Liver (tissue), 9 donors: ENCODE measurements around the gene EPS8. TPM values are rescaled to one million over a fixed set of nuclear protein-coding genes. Genes with fewer than 3 reads are reported as not detected.

Experiments used
- DNase-seq: peaks from one replicate; pipeline ENCODE4 v3.0.0-alpha.2; 2017; ENCODE audit warnings: low spot score
- H3K27ac ChIP-seq, 2 donors: one replicate each; pipeline ENCODE4 v1.7.0; 2013; ENCODE audit warnings: inconsistent platforms in 2 of 2, low read length in 2 of 2, control low read depth in 1 of 2, low read depth in 1 of 2, mild to moderate bottlenecking in 1 of 2
- H3K27me3 ChIP-seq, 4 donors: one replicate each; pipeline versions ENCODE4 v1.6.1 to v1.7.0; 2013; ENCODE audit warnings: low read length in 3 of 4, inconsistent platforms in 1 of 4, mild to moderate bottlenecking in 1 of 4, moderate library complexity in 1 of 4; ENCODE audit not compliant: control insufficient read depth in 4 of 4, insufficient read depth in 4 of 4
- H3K36me3 ChIP-seq, 4 donors: one replicate each; pipeline versions ENCODE4 v1.6.1 to v1.7.0; 2013; ENCODE audit warnings: low read length in 3 of 4, mild to moderate bottlenecking in 3 of 4, low read depth in 1 of 4, moderate library complexity in 1 of 4; ENCODE audit not compliant: control insufficient read depth in 4 of 4, insufficient read depth in 3 of 4
- H3K4me1 ChIP-seq, 4 donors: one replicate each; pipeline versions ENCODE4 v1.6.1 to v1.7.0; 2013; ENCODE audit warnings: low read length in 3 of 4, mild to moderate bottlenecking in 3 of 4, moderate library complexity in 1 of 4; ENCODE audit not compliant: control insufficient read depth in 4 of 4, insufficient read depth in 4 of 4
- H3K4me3 ChIP-seq, 3 donors: one replicate each; pipeline versions ENCODE4 v1.6.1 to v1.7.0; 2013; ENCODE audit warnings: low read length in 3 of 3, control low read depth in 1 of 3, low read depth in 1 of 3, mild to moderate bottlenecking in 1 of 3
- H3K9ac ChIP-seq, 2 donors: one replicate each; pipeline ENCODE4 v1.7.0; 2013; ENCODE audit warnings: low read length in 2 of 2, mild to moderate bottlenecking in 2 of 2, moderate library complexity in 2 of 2, control low read depth in 1 of 2, low read depth in 1 of 2
- H3K9me3 ChIP-seq, 4 donors: one replicate each; pipeline versions ENCODE4 v1.6.1 to v1.7.0; 2013; ENCODE audit warnings: low read length in 3 of 4; ENCODE audit not compliant: control insufficient read depth in 4 of 4
- CTCF ChIP-seq: fragments of 150-350 bp; IDR thresholded peaks from 2 replicates; pipeline ENCODE4 v1.5.1; 2017; ENCODE audit warnings: improper control_type of control experiment, low read depth, low read length; ENCODE audit not compliant: missing input control
- FOXA2 ChIP-seq: IDR thresholded peaks from 2 replicates; pipeline ENCODE4 v1.6.1; 2016; ENCODE audit warnings: antibody characterized with exemption
- NR2F2 ChIP-seq: IDR thresholded peaks from 2 replicates; pipeline ENCODE4 v1.6.1; 2016; ENCODE audit warnings: antibody characterized with exemption
- RAD21 ChIP-seq, 2 donors: IDR thresholded peaks; 2 replicates each; pipeline ENCODE4 v1.6.1; 2016; ENCODE audit warnings: antibody characterized with exemption in 2 of 2, mild to moderate bottlenecking in 2 of 2
- RXRA ChIP-seq, 2 donors: IDR thresholded peaks; 2 replicates each; pipeline ENCODE4 v1.6.1; 2017 to 2018; ENCODE audit warnings: antibody characterized with exemption in 2 of 2, mild to moderate bottlenecking in 1 of 2
- YY1 ChIP-seq: IDR thresholded peaks from 2 replicates; pipeline ENCODE4 v1.6.1; 2016; ENCODE audit warnings: antibody characterized with exemption, mild to moderate bottlenecking
- WGBS: extraction: QIAGEN DNeasy Blood & Tissue Kit; methylation state at CpG from one replicate; pipeline ENCODE4 v1.1.7; 2013; 5-methylcytosine and 5-hydroxymethylcytosine counted together
- polyA plus RNA-seq, 2 donors: library from polyadenylated mRNA; stranded (reverse) in 1 of 2; unstranded in 1 of 2; fragments of 200-250 nt in 1 of 2; fragments of >200 nt in 1 of 2; fragmentation: Nextera tagmentation in 1 of 2; extraction: Ambion mirVana in 1 of 2; gene quantifications; one replicate each; pipeline versions ENCODE4 v1.2.1 to v1.2.3, GENCODE V29; 2013 to 2015
- total RNA-seq, 2 donors: library from RNA; depleted of rRNA; stranded (reverse); fragments of >200 nt; gene quantifications; one replicate each; pipeline ENCODE4 v1.2.3, GENCODE V29; 2014
- TF ChIP-seq, protein P1 (sequence below): IDR thresholded peaks from 2 replicates; pipeline ENCODE4 v1.6.1; 2016; ENCODE audit warnings: antibody characterized with exemption, mild to moderate bottlenecking
- donor health status: healthy.
- donor health status: healthy.
- donor health status: healthy.
- donor health status: healthy.
- donor health status: healthy.

Gene EPS8
- total and polyA plus RNA-seq, 4 donors: 13.7 to 40.2 (median 15.0) TPM

DNA sequence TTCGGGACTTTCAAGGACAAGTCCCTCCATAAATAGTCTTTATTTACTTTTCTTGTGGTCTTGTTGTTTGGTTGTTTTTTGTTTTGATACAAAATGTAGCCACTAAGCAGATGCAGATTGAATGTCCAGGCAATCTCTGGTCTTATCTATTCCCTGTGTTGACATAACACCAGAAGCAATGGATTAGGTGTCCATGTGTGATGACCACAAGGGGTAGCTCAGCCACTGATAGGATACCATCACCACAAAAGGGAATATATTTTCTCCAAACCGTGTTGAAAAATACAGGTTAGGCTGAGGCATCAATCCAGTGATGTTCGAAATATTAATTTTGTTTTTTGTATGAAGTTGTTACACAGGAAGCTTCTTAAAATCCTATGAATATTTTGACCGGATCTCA lies 196.3 kb downstream of the EPS8 start:
- 68% methylated on average over 4 of the region's 4 CpGs for WGBS
- H3K9me3 ChIP-seq: no peaks in the 10 kb centered on the region
- H3K27ac ChIP-seq: no peak overlapping the region
- TF ChIP-seq, protein P1, sequence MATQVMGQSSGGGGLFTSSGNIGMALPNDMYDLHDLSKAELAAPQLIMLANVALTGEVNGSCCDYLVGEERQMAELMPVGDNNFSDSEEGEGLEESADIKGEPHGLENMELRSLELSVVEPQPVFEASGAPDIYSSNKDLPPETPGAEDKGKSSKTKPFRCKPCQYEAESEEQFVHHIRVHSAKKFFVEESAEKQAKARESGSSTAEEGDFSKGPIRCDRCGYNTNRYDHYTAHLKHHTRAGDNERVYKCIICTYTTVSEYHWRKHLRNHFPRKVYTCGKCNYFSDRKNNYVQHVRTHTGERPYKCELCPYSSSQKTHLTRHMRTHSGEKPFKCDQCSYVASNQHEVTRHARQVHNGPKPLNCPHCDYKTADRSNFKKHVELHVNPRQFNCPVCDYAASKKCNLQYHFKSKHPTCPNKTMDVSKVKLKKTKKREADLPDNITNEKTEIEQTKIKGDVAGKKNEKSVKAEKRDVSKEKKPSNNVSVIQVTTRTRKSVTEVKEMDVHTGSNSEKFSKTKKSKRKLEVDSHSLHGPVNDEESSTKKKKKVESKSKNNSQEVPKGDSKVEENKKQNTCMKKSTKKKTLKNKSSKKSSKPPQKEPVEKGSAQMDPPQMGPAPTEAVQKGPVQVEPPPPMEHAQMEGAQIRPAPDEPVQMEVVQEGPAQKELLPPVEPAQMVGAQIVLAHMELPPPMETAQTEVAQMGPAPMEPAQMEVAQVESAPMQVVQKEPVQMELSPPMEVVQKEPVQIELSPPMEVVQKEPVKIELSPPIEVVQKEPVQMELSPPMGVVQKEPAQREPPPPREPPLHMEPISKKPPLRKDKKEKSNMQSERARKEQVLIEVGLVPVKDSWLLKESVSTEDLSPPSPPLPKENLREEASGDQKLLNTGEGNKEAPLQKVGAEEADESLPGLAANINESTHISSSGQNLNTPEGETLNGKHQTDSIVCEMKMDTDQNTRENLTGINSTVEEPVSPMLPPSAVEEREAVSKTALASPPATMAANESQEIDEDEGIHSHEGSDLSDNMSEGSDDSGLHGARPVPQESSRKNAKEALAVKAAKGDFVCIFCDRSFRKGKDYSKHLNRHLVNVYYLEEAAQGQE: no peak
- TF ChIP-seq CTCF: no peak
- TF ChIP-seq RXRA (IDR thresholded peaks at IDR 0.05): no peak
- TF ChIP-seq RAD21 (IDR thresholded peaks at IDR 0.05): peak in 1 of 2 donors; percentile 20
- no peak for TF ChIP-seq FOXA2
- no peaks in the 10 kb centered on the region for H3K27me3 ChIP-seq
- peaks cover 0 to 7% (median 1%) of the 10 kb centered on the region in 4 donors for H3K4me1 ChIP-seq
- DNase-seq: no peak
- no peak overlapping the region for H3K4me3 ChIP-seq
- no peak overlapping the region for H3K9ac ChIP-seq
- H3K36me3 ChIP-seq: no peaks in the 10 kb centered on the region

- H3K4me3 ChIP-seq: no peak overlapping the region
- no peaks in the 10 kb centered on the region for H3K36me3 ChIP-seq
- DNase-seq: no peak
- 84% methylated on average over 5 of the region's 5 CpGs for WGBS
- TF ChIP-seq RAD21 (IDR thresholded peaks at IDR 0.05) (no peak), NR2F2 (peak; percentile 61)
- no peaks in the 10 kb centered on the region for H3K9me3 ChIP-seq
- H3K9ac ChIP-seq: no peak overlapping the region
- peaks cover 0 to 7% (median 1%) of the 10 kb centered on the region in 4 donors for H3K4me1 ChIP-seq
- no peaks in the 10 kb centered on the region for H3K27me3 ChIP-seq
- H3K27ac ChIP-seq: no peak overlapping the region
Measured at GRCh38 chr12:15591811-15592210, 197.4 kb downstream of the EPS8 start.

DNA sequence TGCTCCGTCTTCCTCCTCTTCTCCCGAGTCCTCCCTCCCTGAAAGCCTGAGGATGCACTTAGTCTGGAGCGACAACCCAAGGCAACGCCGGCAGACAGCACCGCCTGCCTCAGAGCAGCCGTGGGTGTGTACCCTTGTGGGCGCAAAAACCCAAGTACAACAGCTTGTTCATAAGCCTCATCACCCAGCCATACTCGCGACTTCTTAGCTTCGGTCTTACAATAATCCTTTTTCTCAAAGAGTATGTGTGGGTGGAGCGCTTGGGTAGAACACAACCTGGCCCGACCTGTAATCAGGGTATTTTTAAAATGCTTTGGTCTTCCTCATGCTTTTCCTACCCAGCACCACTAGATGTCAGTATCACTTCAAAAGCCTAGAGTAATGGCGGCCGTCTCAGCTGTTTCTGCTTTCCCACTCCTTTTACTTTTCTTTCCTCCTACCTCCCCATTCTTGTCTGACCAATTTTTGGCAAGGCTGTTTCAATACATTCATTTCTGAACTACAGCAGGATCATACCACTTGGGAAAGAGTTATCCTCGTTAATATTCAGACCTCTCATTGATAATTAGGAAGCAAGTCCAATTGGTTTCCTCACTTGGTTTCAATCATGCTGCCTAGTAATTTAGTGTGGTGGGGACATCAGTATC lies 198.9 kb downstream of the EPS8 start:
- peaks cover 0 to 7% (median 1%) of the 10 kb centered on the region in 4 donors for H3K4me1 ChIP-seq
- peak; percentile 91 for TF ChIP-seq CTCF
- TF ChIP-seq NR2F2: no peak
- peak; percentile 97 for TF ChIP-seq YY1
- TF ChIP-seq RXRA (IDR thresholded peaks at IDR 0.05): peak in 1 of 2 donors; percentile 8
- TF ChIP-seq RAD21 (IDR thresholded peaks at IDR 0.05): peak; percentile 98 to 99
- no peaks in the 10 kb centered on the region for H3K9me3 ChIP-seq
- no peak overlapping the region for H3K27ac ChIP-seq
- no peaks in the 10 kb centered on the region for H3K36me3 ChIP-seq
- DNase-seq: no peak
- H3K9ac ChIP-seq: peak overlapping the region in 1 of 2 donors; percentile 56
- peak overlapping the region in 2 of 3 donors; percentile 26 to 28 for H3K4me3 ChIP-seq
- 15% methylated on average over 16 of the region's 16 CpGs for WGBS
- no peaks in the 10 kb centered on the region for H3K27me3 ChIP-seq
